Cardiac muscle cell (in vitro differentiated cells and primary cell): Measurements from ENCODE around the gene TEX53. TPM values are rescaled to one million over a fixed set of nuclear protein-coding genes. Genes with fewer than 3 reads are reported as not detected.

Source experiments
- DNase-seq, 2 donors: peaks; one replicate each; pipeline versions ENCODE4 v3.0.0 to v3.0.0-alpha.2; 2010 to 2017; ENCODE audit warnings: low read depth in 1 of 2, low spot score in 1 of 2
- H3K27ac ChIP-seq: fragments of 200-600 bp; sonication (generic); 2 replicates; pipeline ENCODE4 v1.5.1; 2016
- H3K27me3 ChIP-seq: fragments of 200-600 bp; sonication (generic); 2 replicates; pipeline ENCODE4 v1.6.0; 2016; ENCODE audit warnings: control low read depth
- H3K36me3 ChIP-seq: fragments of 200-600 bp; sonication (generic); 2 replicates; pipeline ENCODE4 v1.5.1; 2016; ENCODE audit warnings: control low read depth
- H3K4me1 ChIP-seq: fragments of 200-600 bp; sonication (generic); 2 replicates; pipeline ENCODE4 v1.8.1; 2017; ENCODE audit warnings: low read depth, mild to moderate bottlenecking, mixed run types
- H3K4me3 ChIP-seq: fragments of 200-600 bp; sonication (generic); 2 replicates; pipeline ENCODE4 v1.5.1; 2016; ENCODE audit warnings: mild to moderate bottlenecking
- H3K9me3 ChIP-seq: fragments of 200-600 bp; sonication (generic); 2 replicates; pipeline ENCODE4 v1.5.1; 2017; ENCODE audit warnings: low read depth, mild to moderate bottlenecking, control low read depth
- CTCF ChIP-seq: IDR thresholded peaks from 2 replicates; pipeline ENCODE4 v1.5.1; 2012; ENCODE audit warnings: low read depth, mild to moderate bottlenecking, low read length
- polyA plus RNA-seq: library from polyadenylated mRNA; unstranded; fragments of >200 nt; fragmentation: Nextera tagmentation; extraction: Ambion mirVana; gene quantifications from 2 replicates; pipeline ENCODE4 v1.2.1, GENCODE V29; 2016
- total RNA-seq: library from RNA; depleted of rRNA; stranded (reverse); fragments of >200 nt; gene quantifications from 2 replicates; pipeline ENCODE4 v1.2.3, GENCODE V29; 2016

The TEX53 gene
- total and polyA plus RNA-seq, 2 experiments from 2014 or later: not detected

DNA sequence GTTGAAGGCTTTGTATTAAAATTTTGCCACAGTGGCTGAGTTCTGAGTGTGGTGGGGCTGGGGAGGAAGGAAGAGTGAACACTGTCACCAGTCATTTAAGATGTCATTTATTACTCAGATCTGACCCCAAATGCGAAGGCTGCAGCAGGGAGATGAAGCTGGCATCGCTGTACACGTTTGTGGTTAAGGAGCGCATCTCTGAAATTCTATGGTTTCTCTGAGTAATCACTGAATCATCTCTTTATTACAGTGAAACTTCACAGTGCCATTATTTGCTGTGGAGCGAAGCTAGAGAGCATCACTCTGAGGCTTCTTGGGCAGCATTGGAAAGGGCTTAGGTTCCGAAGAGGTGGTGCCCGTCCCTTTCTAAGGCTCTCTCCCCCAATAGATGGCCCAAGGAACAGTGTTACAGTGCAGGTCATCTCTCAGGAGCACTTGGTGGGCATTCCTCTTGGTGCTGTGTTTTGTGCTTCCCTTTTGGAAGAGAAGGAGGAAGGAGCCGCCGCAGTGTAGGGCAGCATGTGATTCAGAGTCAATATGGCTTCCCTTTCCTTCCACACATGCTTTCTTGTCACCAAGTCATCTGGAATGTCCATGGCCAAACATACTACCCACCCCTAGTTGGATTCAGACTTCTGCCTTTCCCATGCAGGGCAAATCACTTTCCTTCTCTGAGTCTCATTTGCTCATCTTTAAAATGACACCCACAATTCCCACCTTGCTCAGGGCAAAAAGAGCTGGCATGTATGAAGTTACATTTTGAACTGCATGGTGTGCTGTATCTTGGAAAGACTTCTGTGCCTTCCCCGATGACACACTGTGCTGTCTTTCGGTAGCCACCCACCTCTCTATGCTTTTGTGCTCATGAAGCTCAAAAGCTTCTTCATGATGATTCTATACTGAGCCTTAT, 33.7 kb upstream of the TEX53 start:
- H3K27me3 ChIP-seq: peaks cover 36% of the 10 kb centered on the region
- no peaks in the 10 kb centered on the region for H3K36me3 ChIP-seq
- no peak overlapping the region for H3K27ac ChIP-seq
- H3K9me3 ChIP-seq: no peaks in the 10 kb centered on the region
- H3K4me3 ChIP-seq: no peak overlapping the region
- DNase-seq: peak in 1 of 2 donors; percentile 70
- H3K4me1 ChIP-seq: no peaks in the 10 kb centered on the region
- TF ChIP-seq CTCF: no peak

- Histone ChIP-seq H3K27ac (no peak overlapping the region), H3K9me3 (no peaks in the 10 kb centered on the region), H3K36me3 (no peaks in the 10 kb centered on the region), H3K4me1 (no peaks in the 10 kb centered on the region), H3K4me3 (no peak overlapping the region), H3K27me3 (peaks cover 36% of the 10 kb centered on the region)
- TF ChIP-seq CTCF: no peak
- no peak for DNase-seq
Observed at GRCh38 chr9:114690308-114690707, 32.7 kb upstream of the TEX53 start.

DNA sequence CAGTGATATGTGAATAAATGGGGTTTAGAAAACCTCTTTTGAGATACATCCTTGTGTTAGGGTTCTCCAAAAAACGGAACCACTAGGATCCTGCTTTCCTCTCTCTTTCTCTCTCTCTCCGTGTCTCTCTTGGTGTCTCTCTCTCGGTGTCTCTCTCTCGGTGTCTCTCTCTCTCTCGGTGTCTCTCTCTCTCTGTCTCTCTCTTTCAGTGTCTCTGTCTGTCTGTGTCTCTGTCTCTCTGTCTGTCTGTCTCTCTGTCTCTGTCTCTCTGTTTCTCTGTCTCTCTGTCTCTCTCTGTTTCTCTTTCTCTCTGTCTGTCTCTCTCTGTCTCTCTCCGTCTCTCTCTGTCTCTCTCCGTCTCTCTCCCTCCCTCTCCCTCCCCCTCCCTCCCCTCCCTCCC, 32.2 kb upstream of the TEX53 start:
- TF ChIP-seq CTCF: no peak
- DNase-seq: no peak
- H3K27me3 ChIP-seq: peaks cover 36% of the 10 kb centered on the region
- no peak overlapping the region for H3K4me3 ChIP-seq
- H3K9me3 ChIP-seq: no peaks in the 10 kb centered on the region
- H3K27ac ChIP-seq: no peak overlapping the region
- H3K36me3 ChIP-seq: no peaks in the 10 kb centered on the region
- no peaks in the 10 kb centered on the region for H3K4me1 ChIP-seq

GRCh38 chr9:114688909-114689610, 31.5 kb upstream of the TEX53 start:
- no peak for DNase-seq
- TF ChIP-seq CTCF: no peak
- H3K27ac ChIP-seq: no peak overlapping the region
- H3K27me3 ChIP-seq: peaks cover 36% of the 10 kb centered on the region
- H3K36me3 ChIP-seq: no peaks in the 10 kb centered on the region
- H3K9me3 ChIP-seq: no peaks in the 10 kb centered on the region
- no peaks in the 10 kb centered on the region for H3K4me1 ChIP-seq
- no peak overlapping the region for H3K4me3 ChIP-seq

DNA sequence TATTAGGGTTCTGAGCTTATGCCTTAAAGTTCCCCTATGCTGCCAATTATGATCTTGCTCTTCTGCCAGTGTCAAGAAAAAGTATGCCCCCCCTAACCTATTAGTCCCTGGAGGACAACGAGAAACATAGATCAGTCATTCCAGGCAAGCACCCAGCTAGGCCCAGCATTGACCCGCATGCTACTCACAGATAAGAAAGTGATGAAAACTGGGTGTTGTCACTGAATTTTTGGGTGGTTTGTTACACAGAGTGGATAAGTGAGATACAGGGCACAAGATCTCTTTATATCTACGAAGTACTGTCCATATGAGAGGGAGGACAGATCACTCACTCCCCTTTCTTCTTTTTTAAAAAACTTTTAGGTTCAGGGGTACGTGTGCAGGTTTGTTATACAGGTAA, 30.8 kb upstream of the TEX53 start:
- DNase-seq: no peak
- no peak for TF ChIP-seq CTCF

More for the DNA sequence above, 30.8 kb upstream of the TEX53 start:
- peaks cover 30% of the 10 kb centered on the region for H3K27me3 ChIP-seq
- no peak overlapping the region for H3K4me3 ChIP-seq
- no peaks in the 10 kb centered on the region for H3K4me1 ChIP-seq
- no peaks in the 10 kb centered on the region for H3K36me3 ChIP-seq
- no peak overlapping the region for H3K27ac ChIP-seq
- H3K9me3 ChIP-seq: no peaks in the 10 kb centered on the region
